GM23338 (cell line): ENCODE measurements around the gene MCC. TPM values are rescaled to one million over a fixed set of nuclear protein-coding genes. Genes with fewer than 3 reads are reported as not detected.

Experiments
- ATAC-seq: fragments of 200-7000 bp; cut with Tn5 transposase; 3 replicates; pipeline ENCODE4 v1.9.1; 2020
- DNase-seq: peaks from one replicate; pipeline ENCODE4 v3.0.0-alpha.2; 2015; ENCODE audit warnings: low spot score
- H2AFZ ChIP-seq: fragments of 200-600 bp; sonication (generic); 2 replicates; pipeline ENCODE4 v1.8.0; 2016; ENCODE audit warnings: antibody characterized with exemption, mild to moderate bottlenecking, moderate library complexity
- H3F3A ChIP-seq: fragments of 200-600 bp; sonication (generic); replicated peaks from 2 replicates; pipeline ENCODE4 v1.8.0; 2017; ENCODE audit warnings: antibody characterized with exemption, mixed run types, low read depth
- H3K27ac ChIP-seq: fragments of 200-600 bp; sonication (generic); 2 replicates; pipeline ENCODE4 v1.6.1; 2016; ENCODE audit warnings: low read depth
- H3K27me3 ChIP-seq: fragments of 200-600 bp; sonication (generic); 2 replicates; pipeline ENCODE4 v1.8.0; 2016; ENCODE audit warnings: mild to moderate bottlenecking, mixed run types, moderate library complexity; ENCODE audit not compliant: insufficient read depth
- H3K36me3 ChIP-seq: fragments of 200-600 bp; sonication (generic); 2 replicates; pipeline ENCODE4 v1.8.0; 2016; ENCODE audit warnings: mild to moderate bottlenecking; ENCODE audit not compliant: insufficient read depth
- H3K4me1 ChIP-seq: fragments of 200-600 bp; sonication (generic); 2 replicates; pipeline ENCODE4 v1.8.0; 2016; ENCODE audit warnings: mild to moderate bottlenecking, moderate library complexity; ENCODE audit not compliant: insufficient read depth
- H3K4me2 ChIP-seq: fragments of 200-600 bp; sonication (generic); 2 replicates; pipeline ENCODE4 v1.7.1; 2017; ENCODE audit warnings: mixed run types
- H3K4me3 ChIP-seq: fragments of 200-600 bp; sonication (generic); 2 replicates; pipeline ENCODE4 v1.6.1; 2016; ENCODE audit warnings: mixed run types
- H3K79me2 ChIP-seq: fragments of 200-600 bp; sonication (generic); replicated peaks from 2 replicates; pipeline ENCODE4 v1.8.0; 2017; ENCODE audit warnings: mild to moderate bottlenecking; ENCODE audit not compliant: insufficient read depth
- H3K9me2 ChIP-seq: fragments of 200-600 bp; sonication (generic); 2 replicates; pipeline ENCODE4 v1.8.0; 2017; ENCODE audit not compliant: insufficient read depth
- H4K20me1 ChIP-seq: fragments of 200-600 bp; sonication (generic); replicated peaks from 2 replicates; pipeline ENCODE4 v1.8.0; 2017; ENCODE audit warnings: mild to moderate bottlenecking; ENCODE audit not compliant: insufficient read depth
- H3K27ac Mint-ChIP-seq: 2 replicates; pipeline ENCODE4 v1.8.0; 2020; ENCODE audit warnings: inconsistent platforms, mild to moderate bottlenecking, moderate library complexity, mixed read lengths
- H3K27me3 Mint-ChIP-seq: 3 replicates; pipeline ENCODE4 v1.8.0; 2022; ENCODE audit warnings: low read depth, mild to moderate bottlenecking, moderate library complexity, mixed read lengths, inconsistent platforms; ENCODE audit not compliant: insufficient read depth, poor library complexity
- H3K36me3 Mint-ChIP-seq: 3 replicates; pipeline ENCODE4 v1.8.0; 2021; ENCODE audit warnings: low read depth, mild to moderate bottlenecking, inconsistent platforms, moderate library complexity, mixed read lengths
- H3K4me1 Mint-ChIP-seq: 3 replicates; pipeline ENCODE4 v1.8.0; 2020; ENCODE audit warnings: mild to moderate bottlenecking, inconsistent platforms, mixed read lengths
- H3K4me3 Mint-ChIP-seq: 3 replicates; pipeline ENCODE4 v1.8.0; 2021; ENCODE audit warnings: moderate library complexity, mild to moderate bottlenecking, inconsistent platforms, mixed read lengths
- H3K9me3 Mint-ChIP-seq: 3 replicates; pipeline ENCODE4 v1.8.0; 2020; ENCODE audit warnings: moderate library complexity, mild to moderate bottlenecking, inconsistent platforms, mixed read lengths
- CTCF ChIP-seq, 2 experiments: fragments of 200-600 bp in 1 of 2; sonication (generic) in 1 of 2; conservative IDR thresholded peaks; 2 replicates each; pipeline versions ENCODE4 v1.5.1 to v1.6.1; 2016 to 2017; ENCODE audit warnings: antibody characterized with exemption in 2 of 2, low read depth in 2 of 2, mild to moderate bottlenecking in 2 of 2, moderate library complexity in 1 of 2
- EZH2phosphoT487 ChIP-seq: fragments of 200-600 bp; sonication (generic); IDR thresholded peaks from one replicate; pipeline ENCODE4 v1.8.1; 2018; ENCODE audit warnings: antibody characterized with exemption; ENCODE audit not compliant: unreplicated experiment
- NANOG ChIP-seq: IDR thresholded peaks from 2 replicates; pipeline ENCODE4 v1.6.1; 2016; ENCODE audit warnings: antibody characterized with exemption, borderline replicate concordance
- REST ChIP-seq: IDR thresholded peaks from one replicate; pipeline ENCODE4 v1.6.1; 2018; ENCODE audit warnings: antibody characterized with exemption; ENCODE audit not compliant: unreplicated experiment
- ZNF331 ChIP-seq: fragments of 250-450 bp; sonication (Bioruptor Pico); IDR thresholded peaks from 2 replicates; pipeline ENCODE4 v1.5.0; 2020; ENCODE audit warnings: low read depth, mild to moderate bottlenecking, moderate library complexity
- polyA plus RNA-seq: library from polyadenylated mRNA; unstranded; fragments of >200 nt; fragmentation: Nextera tagmentation; extraction: Ambion mirVana; gene quantifications from 2 replicates; pipeline ENCODE4 v1.2.1, GENCODE V29; 2016
- total RNA-seq: library from RNA; depleted of rRNA; stranded (reverse); fragments of >200 nt; shearing (Covaris generic); gene quantifications from 2 replicates; pipeline ENCODE4 v1.2.3, GENCODE V29; 2014

MCC gene
- total and polyA plus RNA-seq, 2 experiments from 2014 or later = 3.8 to 10.1 TPM

GRCh38 chr5:113205807-113206206 lies 282.4 kb downstream of the MCC start:
- Mint-ChIP-seq H3K27me3 (peaks cover 8% of the 10 kb centered on the region), H3K4me1 (peaks cover 38% of the 10 kb centered on the region), H3K9me3 (no peaks in the 10 kb centered on the region), H3K27ac (no peak overlapping the region), H3K36me3 (no peaks in the 10 kb centered on the region), H3K4me3 (no peak overlapping the region)
- no peak overlapping the region for H3K4me2 ChIP-seq
- H3K27me3 ChIP-seq = no peaks in the 10 kb centered on the region
- ATAC-seq = peak; percentile 49
- H3K4me3 ChIP-seq = no peak overlapping the region
- no peak overlapping the region for H3K27ac ChIP-seq
- DNase-seq = no peak
- no peak overlapping the region for H2AFZ ChIP-seq
- no peak for TF ChIP-seq ZNF331 (CRISPR knock-in tag)
- TF ChIP-seq REST = no peak
- peak; percentile 10 to 58; a peak in 2 of 4 replicates for TF ChIP-seq CTCF (conservative IDR thresholded peaks at IDR 0.05; ENCODE audit: low read depth in 2 of 2)
- TF ChIP-seq EZH2phosphoT487 = no peak
- H4K20me1 ChIP-seq = no peaks in the 10 kb centered on the region
- 0 out of 2 replicates have a peak, but pooled peaks cover 3% of the 10 kb centered on the region for H3F3A ChIP-seq
- H3K36me3 ChIP-seq = no peaks in the 10 kb centered on the region
- H3K9me2 ChIP-seq = peaks cover 5% of the 10 kb centered on the region; the same call in 1 of the 2 replicates
- no peaks in the 10 kb centered on the region; the same call in 1 of the 2 replicates for H3K79me2 ChIP-seq
- H3K4me1 ChIP-seq = peaks cover 19% of the 10 kb centered on the region

- no peak overlapping the region for H3K4me3 Mint-ChIP-seq
- Histone ChIP-seq H3F3A (0 out of 2 replicates have a peak, but pooled peaks cover 3% of the 10 kb centered on the region), H3K4me3 (no peak overlapping the region), H3K36me3 (no peaks in the 10 kb centered on the region), H2AFZ (no peak overlapping the region), H3K4me2 (no peak overlapping the region), H3K4me1 (peaks cover 22% of the 10 kb centered on the region), H3K27ac (no peak overlapping the region), H3K27me3 (no peaks in the 10 kb centered on the region), H3K9me2 (0 out of 2 replicates have a peak, but pooled peaks cover 5% of the 10 kb centered on the region), H3K79me2 (no peaks in the 10 kb centered on the region; the same call in 1 of the 2 replicates), H4K20me1 (no peaks in the 10 kb centered on the region; the same call in 1 of the 2 replicates)
- peaks cover 8% of the 10 kb centered on the region for H3K27me3 Mint-ChIP-seq
- ATAC-seq (no peak), DNase-seq (no peak)
- H3K36me3 Mint-ChIP-seq = no peaks in the 10 kb centered on the region
- no peaks in the 10 kb centered on the region for H3K9me3 Mint-ChIP-seq
- H3K4me1 Mint-ChIP-seq = peaks cover 43% of the 10 kb centered on the region
- no peak overlapping the region; the same call in 1 of the 2 replicates for H3K27ac Mint-ChIP-seq
- TF ChIP-seq REST (no peak), NANOG (no peak), EZH2phosphoT487 (no peak)
Measured at GRCh38 chr5:113205323-113205722, 282.9 kb downstream of the MCC start.
